Erythroblast (primary cell): ENCODE measurements around the gene GPR173.

Experiments used
- DNase-seq, 2 experiments: peaks; one replicate each; lab custom pipeline; 2025; lab: John Stamatoyannopoulos, UW
- GATA1 ChIP-seq: IDR thresholded peaks from 2 replicates; pipeline ENCODE4 v1.6.1; 2011; ENCODE audit warnings: low read depth, mild to moderate bottlenecking, control low read depth, low read length, moderate library complexity
- POLR2A ChIP-seq: IDR thresholded peaks from 2 replicates; pipeline ENCODE4 v1.6.1; 2011; ENCODE audit warnings: mild to moderate bottlenecking, low read length

Gene GPR173

DNA sequence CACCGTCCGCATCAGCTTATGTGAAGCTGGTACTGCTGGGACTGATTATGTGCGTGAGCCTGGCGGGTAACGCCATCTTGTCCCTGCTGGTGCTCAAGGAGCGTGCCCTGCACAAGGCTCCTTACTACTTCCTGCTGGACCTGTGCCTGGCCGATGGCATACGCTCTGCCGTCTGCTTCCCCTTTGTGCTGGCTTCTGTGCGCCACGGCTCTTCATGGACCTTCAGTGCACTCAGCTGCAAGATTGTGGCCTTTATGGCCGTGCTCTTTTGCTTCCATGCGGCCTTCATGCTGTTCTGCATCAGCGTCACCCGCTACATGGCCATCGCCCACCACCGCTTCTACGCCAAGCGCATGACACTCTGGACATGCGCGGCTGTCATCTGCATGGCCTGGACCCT is 28.1 kb downstream of the GPR173 start:
- no peak for DNase-seq
- TF ChIP-seq GATA1, result no peak
- TF ChIP-seq POLR2A, result no peak

DNA sequence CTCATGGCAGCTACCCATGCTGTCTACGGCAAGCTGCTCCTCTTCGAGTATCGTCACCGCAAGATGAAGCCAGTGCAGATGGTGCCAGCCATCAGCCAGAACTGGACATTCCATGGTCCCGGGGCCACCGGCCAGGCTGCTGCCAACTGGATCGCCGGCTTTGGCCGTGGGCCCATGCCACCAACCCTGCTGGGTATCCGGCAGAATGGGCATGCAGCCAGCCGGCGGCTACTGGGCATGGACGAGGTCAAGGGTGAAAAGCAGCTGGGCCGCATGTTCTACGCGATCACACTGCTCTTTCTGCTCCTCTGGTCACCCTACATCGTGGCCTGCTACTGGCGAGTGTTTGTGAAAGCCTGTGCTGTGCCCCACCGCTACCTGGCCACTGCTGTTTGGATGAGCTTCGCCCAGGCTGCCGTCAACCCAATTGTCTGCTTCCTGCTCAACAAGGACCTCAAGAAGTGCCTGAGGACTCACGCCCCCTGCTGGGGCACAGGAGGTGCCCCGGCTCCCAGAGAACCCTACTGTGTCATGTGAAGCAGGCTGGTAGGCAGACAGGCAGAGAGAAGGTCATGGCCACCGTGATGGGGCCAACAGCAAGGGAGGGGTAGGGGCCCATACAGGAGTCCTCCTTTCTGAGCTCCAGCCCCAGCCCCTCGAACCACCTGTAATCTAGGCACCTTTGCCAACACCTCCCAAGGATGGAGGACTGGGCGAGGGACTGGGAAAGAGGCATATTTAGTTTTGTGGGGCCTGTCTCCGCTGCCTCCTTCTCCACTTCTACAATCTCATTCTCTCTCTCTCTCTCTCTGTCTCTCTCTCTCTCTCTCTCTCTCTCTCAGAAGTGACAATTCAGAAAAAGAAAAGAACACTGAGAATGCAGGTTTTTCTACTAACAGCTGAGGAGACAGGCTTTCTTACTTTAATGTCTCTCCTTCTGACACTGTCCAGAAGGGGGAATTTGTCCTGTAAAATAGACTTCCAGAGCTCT is 28.9 kb downstream of the GPR173 start:
- DNase-seq, result no peak
- no peak for TF ChIP-seq POLR2A
- TF ChIP-seq GATA1, result no peak

DNA sequence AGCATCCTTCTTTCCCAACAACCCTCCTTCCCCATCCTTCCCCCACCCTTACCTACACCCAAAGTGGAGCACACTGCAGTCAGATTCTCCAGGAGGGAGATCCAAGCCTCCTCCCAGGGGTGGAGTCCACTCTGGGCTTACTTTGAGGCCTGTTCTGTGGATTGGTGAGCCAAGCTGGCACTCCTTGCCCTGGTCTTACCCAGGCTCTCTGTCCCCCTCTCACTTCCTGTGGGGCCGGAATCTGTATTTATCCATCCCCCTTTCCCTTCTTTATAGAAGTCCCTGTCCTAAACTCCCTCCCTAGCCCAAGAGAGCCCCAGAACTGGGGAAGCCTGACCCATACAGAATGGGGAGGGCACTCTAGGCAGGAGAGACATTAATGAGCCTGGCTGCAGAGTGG is 30.4 kb downstream of the GPR173 start:
- TF ChIP-seq POLR2A, result no peak
- no peak for TF ChIP-seq GATA1
- DNase-seq, result no peak

DNA sequence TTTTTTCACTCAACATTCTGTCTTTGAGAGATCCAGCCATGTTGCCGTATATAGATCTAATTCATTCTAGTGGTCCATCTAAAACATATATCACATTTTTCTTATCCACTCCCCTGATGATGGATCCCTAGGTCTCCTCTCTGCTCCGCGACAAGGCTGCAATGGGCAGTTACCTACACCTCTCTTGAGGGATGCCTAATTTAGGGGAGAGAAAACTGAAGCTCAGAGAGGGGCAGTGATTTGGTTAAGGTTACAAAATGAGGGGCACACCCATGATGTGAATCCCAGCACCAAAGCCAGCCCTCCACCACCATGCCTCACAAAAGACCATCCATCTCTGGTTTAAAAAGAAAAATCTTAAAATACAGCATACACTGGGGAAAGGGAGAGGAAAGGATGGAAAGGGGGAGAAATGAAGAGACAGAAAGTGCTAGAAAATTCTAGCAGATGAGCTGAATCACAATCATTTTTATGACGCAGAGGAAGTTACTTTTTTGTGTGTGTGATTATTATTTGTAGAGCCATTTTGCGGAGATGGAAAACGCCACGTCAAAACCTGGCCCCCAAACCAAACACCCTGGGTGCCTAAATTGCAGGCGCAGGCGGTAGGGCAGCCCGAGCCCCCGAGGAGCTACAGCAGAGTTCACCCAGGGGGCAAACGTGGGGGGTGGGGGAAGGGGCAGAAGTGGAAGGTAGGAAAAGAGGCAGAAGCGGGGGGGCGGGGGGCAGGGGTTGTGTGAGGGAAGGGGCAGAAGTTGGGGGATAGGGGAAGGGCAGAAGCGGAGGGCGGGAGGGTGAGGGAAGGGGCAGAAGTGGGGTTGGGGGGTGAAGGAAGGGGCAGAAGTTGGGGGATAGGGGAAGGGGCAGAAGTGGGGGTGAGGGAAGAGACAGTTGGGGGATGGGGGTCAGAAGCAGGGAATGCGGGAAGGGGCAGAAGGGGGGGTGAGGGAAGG is 32.3 kb downstream of the GPR173 start:
- TF ChIP-seq GATA1 (no peak), POLR2A (no peak)
- no peak for DNase-seq

DNA sequence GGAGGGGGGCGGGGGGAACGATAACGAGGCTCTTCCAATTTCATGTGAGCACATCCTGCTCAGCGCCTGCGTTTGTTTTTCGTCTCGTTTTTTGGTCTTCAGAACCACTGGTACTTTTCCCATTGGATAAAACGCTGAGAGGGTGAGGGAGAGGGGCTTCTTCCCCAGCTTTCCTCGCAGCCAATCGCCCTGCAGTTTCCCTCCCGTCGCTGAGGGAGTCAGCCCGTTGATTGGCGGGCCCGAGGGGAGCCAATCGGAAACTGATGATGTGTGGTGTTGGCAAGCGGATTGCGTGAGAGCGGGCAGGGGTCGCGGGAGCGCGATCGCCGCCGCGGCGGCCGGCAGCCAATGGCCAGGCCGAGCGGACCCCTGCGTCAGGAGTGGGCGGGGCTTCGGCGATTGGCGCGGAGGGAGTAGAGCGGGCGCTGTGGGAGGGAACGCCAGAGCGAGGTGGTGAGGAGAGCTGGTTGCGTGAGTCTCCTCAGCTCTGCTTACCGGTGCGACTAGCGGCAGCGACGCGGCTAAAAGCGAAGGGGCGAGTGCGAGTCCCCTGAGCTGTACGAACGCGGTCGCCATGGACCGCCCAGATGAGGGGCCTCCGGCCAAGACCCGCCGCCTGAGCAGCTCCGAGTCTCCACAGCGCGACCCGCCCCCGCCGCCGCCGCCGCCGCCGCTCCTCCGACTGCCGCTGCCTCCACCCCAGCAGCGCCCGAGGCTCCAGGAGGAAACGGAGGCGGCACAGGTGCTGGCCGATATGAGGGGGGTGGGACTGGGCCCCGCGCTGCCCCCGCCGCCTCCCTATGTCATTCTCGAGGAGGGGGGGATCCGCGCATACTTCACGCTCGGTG is 33.6 kb downstream of the GPR173 start, which contains the start of gene TSPYL2:
Gene TSPYL2 (plus strand): TSS at position 443 of the 848 bp plus-strand sequence. CDS start 132 bp downstream, at position 575.
- TF ChIP-seq GATA1 (no peak), POLR2A (peak; percentile 93)

GRCh38 chrX:53082773-53083616 is 34.4 kb downstream of the GPR173 start:
- no peak for TF ChIP-seq POLR2A
- no peak for TF ChIP-seq GATA1
- DNase-seq, result no peak

More for the DNA sequence above, 33.6 kb downstream of the GPR173 start, which contains the start of gene TSPYL2:
- DNase-seq, result peak; percentile 92 to 95

DNA sequence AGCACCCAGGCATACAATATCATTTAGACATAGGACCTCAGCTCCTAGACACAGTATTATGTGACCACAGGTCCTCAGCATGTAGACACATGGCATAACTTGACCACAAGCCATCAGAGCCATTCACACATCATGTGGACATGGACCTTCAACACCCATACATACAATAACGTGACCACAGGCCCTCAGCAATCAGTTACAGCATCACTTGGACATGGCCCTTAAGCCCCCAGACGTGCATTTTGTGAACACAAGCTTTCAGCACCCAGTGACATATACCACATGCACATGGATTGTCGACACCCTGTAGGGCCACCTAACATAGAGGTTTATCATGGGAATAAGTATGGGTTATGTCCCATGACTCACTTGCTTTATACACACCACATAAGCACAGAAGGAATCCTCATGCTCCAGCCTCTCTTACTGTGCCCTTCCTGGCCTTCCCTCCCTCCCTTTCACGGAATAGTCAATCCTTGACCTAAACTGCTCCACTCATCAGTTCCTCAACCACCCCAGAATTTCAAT is 35.5 kb downstream of the GPR173 start:
- DNase-seq, result no peak
- no peak for TF ChIP-seq GATA1
- TF ChIP-seq POLR2A, result no peak

DNA sequence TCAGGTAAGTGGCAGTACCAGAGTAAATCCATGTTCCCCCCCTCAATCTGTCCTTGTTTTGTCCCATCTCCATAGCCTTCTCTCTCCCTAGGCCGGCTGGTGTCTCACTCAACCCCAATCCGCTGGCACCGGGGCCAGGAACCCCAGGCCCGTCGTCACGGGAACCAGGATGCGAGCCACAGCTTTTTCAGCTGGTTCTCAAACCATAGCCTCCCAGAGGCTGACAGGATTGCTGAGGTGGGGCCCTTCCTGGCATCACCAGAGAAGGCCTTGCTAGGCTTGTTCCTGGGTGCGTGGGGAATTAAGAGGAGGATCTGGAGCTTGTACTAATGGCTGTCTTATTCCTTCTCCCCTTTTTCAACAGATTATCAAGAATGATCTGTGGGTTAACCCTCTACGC is 36.3 kb downstream of the GPR173 start:
- no peak for TF ChIP-seq POLR2A
- TF ChIP-seq GATA1, result no peak
- DNase-seq, result no peak

- TF ChIP-seq POLR2A, result no peak
- no peak for TF ChIP-seq GATA1
- DNase-seq, result no peak
These were observed 37.2 kb downstream of the GPR173 start for GRCh38 chrX:53085661-53086229.

GRCh38 chrX:53086464-53086863 is 37.9 kb downstream of the GPR173 start:
- TF ChIP-seq GATA1 (no peak), POLR2A (no peak)
- no peak for DNase-seq

GRCh38 chrX:53087388-53087831 is 38.8 kb downstream of the GPR173 start:
- TF ChIP-seq GATA1 (no peak), POLR2A (no peak)
- DNase-seq, result no peak
